SK-N-SH (cell line): ENCODE measurements around the gene SERPINB10. TPM values are rescaled to one million over a fixed set of nuclear protein-coding genes. Genes with fewer than 3 reads are reported as not detected.

Source experiments
- CTCF ChIA-PET: fragments of 300-600, 350-600 bp; formaldehyde crosslinking; extraction: SDS; loops from one replicate; lab custom pipeline; 2021; lab: Yijun Ruan, JAX
- POLR2A ChIA-PET: fragments of 350-600 bp; sonication (Branson Sonifier 250); formaldehyde crosslinking; extraction: SDS; loops from one replicate; lab custom pipeline; 2020; ENCODE audit warnings: antibody characterized with exemption, inconsistent platforms; lab: Yijun Ruan, JAX
- DNase-seq: peaks from one replicate; pipeline ENCODE4 v3.0.0; 2012
- H2AFZ ChIP-seq: fragments of 200-600 bp; sonication (generic); 2 replicates; pipeline ENCODE4 v1.8.1; 2016; ENCODE audit warnings: antibody characterized with exemption, mild to moderate bottlenecking, low read depth
- H3F3A ChIP-seq: fragments of 200-600 bp; sonication (generic); replicated peaks from 2 replicates; pipeline ENCODE3; 2016; ENCODE audit warnings: antibody characterized with exemption, mild to moderate bottlenecking; ENCODE audit not compliant: insufficient read depth
- H3K27ac ChIP-seq, 2 experiments: fragments of 200-500 bp in 1 of 2; fragments of 200-600 bp in 1 of 2; sonication (Bioruptor generic) in 1 of 2; sonication (generic), shearing (Covaris generic) in 1 of 2; 2 replicates each; pipeline versions ENCODE4 v1.5.1 to v1.6.1; 2014 to 2016; ENCODE audit warnings: low read depth in 2 of 2, inconsistent platforms in 1 of 2, low read length in 1 of 2, mild to moderate bottlenecking in 1 of 2, mixed read lengths in 1 of 2
- H3K27me3 ChIP-seq: fragments of 200-600 bp; sonication (generic), shearing (Covaris generic); 2 replicates; pipeline ENCODE4 v1.6.1; 2016; ENCODE audit warnings: mixed run types; ENCODE audit not compliant: insufficient read depth
- H3K36me3 ChIP-seq, 2 experiments: fragments of 200-500 bp in 1 of 2; fragments of 200-600 bp in 1 of 2; sonication (Bioruptor generic) in 1 of 2; sonication (generic) in 1 of 2; replicated peaks in 1 of 2; 2 replicates each; pipeline versions ENCODE3 to v1.5.1; 2014 to 2016; ENCODE audit warnings: low read length in 1 of 2, mild to moderate bottlenecking in 1 of 2; ENCODE audit not compliant: insufficient read depth in 2 of 2, control insufficient read depth in 1 of 2
- H3K4me1 ChIP-seq, 2 experiments: fragments of 200-500 bp in 1 of 2; fragments of 200-600 bp in 1 of 2; sonication (Bioruptor generic) in 1 of 2; sonication (generic), shearing (Covaris generic) in 1 of 2; 2 replicates each; pipeline versions ENCODE4 v1.5.1 to v1.6.1; 2014 to 2016; ENCODE audit warnings: low read depth in 1 of 2, low read length in 1 of 2, mixed run types in 1 of 2; ENCODE audit not compliant: insufficient read depth in 2 of 2, control insufficient read depth in 1 of 2
- H3K4me2 ChIP-seq: fragments of 200-600 bp; sonication (generic), shearing (Covaris generic); 2 replicates; pipeline ENCODE4 v1.6.1; 2017; ENCODE audit warnings: mixed run types
- H3K4me3 ChIP-seq, 2 experiments: fragments of 200-500 bp in 1 of 2; fragments of 200-600 bp in 1 of 2; sonication (Bioruptor generic) in 1 of 2; sonication (generic), shearing (Covaris generic) in 1 of 2; 2 replicates each; pipeline versions ENCODE4 v1.5.1 to v1.8.1; 2014 to 2016; ENCODE audit warnings: low read depth in 2 of 2, inconsistent platforms in 1 of 2, low read length in 1 of 2, mild to moderate bottlenecking in 1 of 2, mixed read lengths in 1 of 2, moderate library complexity in 1 of 2
- H3K79me2 ChIP-seq: fragments of 200-600 bp; sonication (generic); 2 replicates; pipeline ENCODE4 v1.8.1; 2017; ENCODE audit warnings: mild to moderate bottlenecking; ENCODE audit not compliant: insufficient read depth
- H3K9ac ChIP-seq: fragments of 200-600 bp; sonication (generic); 2 replicates; pipeline ENCODE4 v1.6.1; 2017; ENCODE audit warnings: mixed run types
- H3K9me2 ChIP-seq: fragments of 200-600 bp; sonication (generic); 2 replicates; pipeline ENCODE4 v1.6.1; 2017; ENCODE audit warnings: mixed run types
- H3K9me3 ChIP-seq: fragments of 200-600 bp; sonication (generic); 2 replicates; pipeline ENCODE4 v1.6.1; 2017; ENCODE audit warnings: mixed run types, mild to moderate bottlenecking, moderate library complexity
- H4K20me1 ChIP-seq: fragments of 200-600 bp; sonication (generic); 2 replicates; pipeline ENCODE4 v1.6.1; 2017; ENCODE audit warnings: mild to moderate bottlenecking, mixed run types; ENCODE audit not compliant: insufficient read depth
- CTCF ChIP-seq: fragments of 200-600 bp; sonication (generic); IDR thresholded peaks from 2 replicates; pipeline ENCODE4 v1.6.1; 2017; ENCODE audit warnings: antibody characterized with exemption, mild to moderate bottlenecking, moderate library complexity
- EP300 ChIP-seq, 2 experiments: IDR thresholded peaks; 2 replicates each; pipeline versions ENCODE4 v1.4.0 to v1.6.1; 2012; ENCODE audit warnings: borderline replicate concordance in 1 of 2, low read depth in 1 of 2, low read length in 1 of 2
- EZH2phosphoT487 ChIP-seq: fragments of 200-600 bp; sonication (generic); IDR thresholded peaks from 2 replicates; pipeline ENCODE4 v1.6.1; 2017; ENCODE audit warnings: low read depth, mixed run types, mild to moderate bottlenecking, antibody characterized with exemption, moderate library complexity, borderline replicate concordance
- FOSL2 ChIP-seq: IDR thresholded peaks from 2 replicates; pipeline ENCODE4 v1.4.0; 2012; ENCODE audit warnings: low read depth, mild to moderate bottlenecking, moderate library complexity, borderline replicate concordance
- GABPA ChIP-seq: IDR thresholded peaks from 2 replicates; pipeline ENCODE4 v1.4.0; 2012; ENCODE audit warnings: low read depth, mild to moderate bottlenecking
- GATA2 ChIP-seq: sonication (generic); formaldehyde crosslinking; IDR thresholded peaks from 2 replicates; pipeline ENCODE4 v1.5.0; 2020; ENCODE audit warnings: mild to moderate bottlenecking, missing genetic modification reagents
- MAX ChIP-seq: IDR thresholded peaks from 2 replicates; pipeline ENCODE4 v1.4.0; 2012; ENCODE audit warnings: low read depth
- NFIC ChIP-seq: IDR thresholded peaks from 2 replicates; pipeline ENCODE4 v1.4.0; 2012; ENCODE audit warnings: borderline replicate concordance
- RFX5 ChIP-seq: IDR thresholded peaks from 2 replicates; pipeline ENCODE4 v1.6.1; 2012; ENCODE audit warnings: mild to moderate bottlenecking, improper control_type of control experiment, low read length
- TAF1 ChIP-seq: IDR thresholded peaks from 2 replicates; pipeline ENCODE4 v1.6.1; 2012; ENCODE audit warnings: low read depth, mild to moderate bottlenecking, low read length, moderate library complexity, borderline replicate concordance
- TCF12 ChIP-seq: IDR thresholded peaks from 2 replicates; pipeline ENCODE4 v1.4.0; 2012
- TEAD4 ChIP-seq: IDR thresholded peaks from 2 replicates; pipeline ENCODE4 v1.4.0; 2012; ENCODE audit warnings: mild to moderate bottlenecking, borderline replicate concordance; ENCODE audit not compliant: insufficient read depth
- USF2 ChIP-seq: fragments of 150-350 bp; IDR thresholded peaks from 2 replicates; pipeline ENCODE4 v1.6.1; 2017; ENCODE audit warnings: antibody characterized with exemption, low read length, low read depth, borderline replicate concordance
- YY1 ChIP-seq: IDR thresholded peaks from 2 replicates; pipeline ENCODE4 v1.4.0; 2012; ENCODE audit warnings: low read depth, mild to moderate bottlenecking
- ZBTB33 ChIP-seq: IDR thresholded peaks from 2 replicates; pipeline ENCODE4 v1.4.0; 2012; ENCODE audit warnings: low read depth, borderline replicate concordance
- WGBS: methylation state at CpG from one replicate; pipeline ENCODE4 v1.1.6; 2017; ENCODE audit warnings: low lambda C conversion rate; 5-methylcytosine and 5-hydroxymethylcytosine counted together
- polyA plus RNA-seq, 3 experiments: library from polyadenylated mRNA; depleted of rRNA; stranded (reverse); fragments of >200 nt; gene quantifications; 2 replicates each; pipeline ENCODE4 v1.2.3, GENCODE V29; 2012
- TF ChIP-seq, protein P1 (sequence below): IDR thresholded peaks from 2 replicates; pipeline ENCODE4 v1.4.0; 2012; ENCODE audit warnings: low read depth, borderline replicate concordance
- TF ChIP-seq, protein P2 (sequence below): IDR thresholded peaks from 2 replicates; pipeline ENCODE4; 2012

Gene SERPINB10
- polyA plus RNA-seq, 1 of the 3 experiments (the other 2 are of a cell fraction): 0.10 TPM

DNA sequence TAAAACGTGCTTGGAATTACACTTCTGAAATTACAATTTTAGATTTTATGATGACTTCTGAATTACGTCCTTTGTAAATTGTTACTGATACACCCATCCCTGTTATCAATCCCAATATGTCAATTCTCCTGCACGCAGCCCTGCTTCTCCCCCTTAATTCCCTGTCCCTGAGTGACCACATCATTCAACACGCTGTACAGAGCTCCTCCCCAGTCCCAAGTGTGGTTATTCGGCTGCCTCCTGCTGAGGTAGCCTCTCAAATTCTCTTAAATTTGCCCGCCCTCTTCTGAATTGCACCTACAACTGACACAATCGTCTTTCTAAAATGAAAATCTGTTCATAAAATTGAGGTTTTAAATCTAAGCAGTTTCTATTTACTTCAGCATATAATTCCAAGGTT is 72.3 kb downstream of the SERPINB10 start:
- H2AFZ ChIP-seq: peak overlapping the region; percentile 81
- CTCF ChIA-PET: interaction anchor here (0.7 to 2.0 kb wide), 7 partner anchors 8 to 462 kb away, joined by 3 to 10 read pairs (median 6); no protein-coding TSS in a partner anchor
- no peaks in the 10 kb centered on the region for H3K27me3 ChIP-seq
- H3K9me2 ChIP-seq: no peaks in the 10 kb centered on the region
- no peak overlapping the region for H3K27ac ChIP-seq
- H3K4me1 ChIP-seq: no peaks in the 10 kb centered on the region; a peak in 2 of 4 replicates
- POLR2A ChIA-PET: no interaction called here
- H3F3A ChIP-seq: no peaks in the 10 kb centered on the region
- H3K79me2 ChIP-seq: peaks cover 4% of the 10 kb centered on the region
- no peak overlapping the region for H3K4me3 ChIP-seq
- H3K4me2 ChIP-seq: peak overlapping the region; percentile 38
- TF ChIP-seq FOSL2: no peak
- TF ChIP-seq CTCF: no peak
- no peak for TF ChIP-seq GATA2 (CRISPR knock-in tag)
- TF ChIP-seq RFX5: no peak
- TF ChIP-seq EZH2phosphoT487: no peak
- no peak for TF ChIP-seq ZBTB33
- no peak for TF ChIP-seq NFIC
- TF ChIP-seq GABPA: no peak
- no peak for TF ChIP-seq TEAD4
- no peak for TF ChIP-seq YY1
- TF ChIP-seq TAF1: no peak
- TF ChIP-seq, protein P1, sequence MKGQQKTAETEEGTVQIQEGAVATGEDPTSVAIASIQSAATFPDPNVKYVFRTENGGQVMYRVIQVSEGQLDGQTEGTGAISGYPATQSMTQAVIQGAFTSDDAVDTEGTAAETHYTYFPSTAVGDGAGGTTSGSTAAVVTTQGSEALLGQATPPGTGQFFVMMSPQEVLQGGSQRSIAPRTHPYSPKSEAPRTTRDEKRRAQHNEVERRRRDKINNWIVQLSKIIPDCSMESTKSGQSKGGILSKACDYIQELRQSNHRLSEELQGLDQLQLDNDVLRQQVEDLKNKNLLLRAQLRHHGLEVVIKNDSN: no peak
- TF ChIP-seq, protein P2, sequence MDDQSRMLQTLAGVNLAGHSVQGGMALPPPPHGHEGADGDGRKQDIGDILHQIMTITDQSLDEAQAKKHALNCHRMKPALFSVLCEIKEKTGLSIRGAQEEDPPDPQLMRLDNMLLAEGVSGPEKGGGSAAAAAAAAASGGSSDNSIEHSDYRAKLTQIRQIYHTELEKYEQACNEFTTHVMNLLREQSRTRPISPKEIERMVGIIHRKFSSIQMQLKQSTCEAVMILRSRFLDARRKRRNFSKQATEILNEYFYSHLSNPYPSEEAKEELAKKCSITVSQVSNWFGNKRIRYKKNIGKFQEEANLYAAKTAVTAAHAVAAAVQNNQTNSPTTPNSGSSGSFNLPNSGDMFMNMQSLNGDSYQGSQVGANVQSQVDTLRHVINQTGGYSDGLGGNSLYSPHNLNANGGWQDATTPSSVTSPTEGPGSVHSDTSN: no peak
- TF ChIP-seq TCF12: no peak
- TF ChIP-seq USF2: no peak
- TF ChIP-seq EP300 (IDR thresholded peaks at IDR 0.05; ENCODE audit: borderline replicate concordance in 1 of 2, low read depth in 1 of 2, low read length in 1 of 2): no peak
- TF ChIP-seq MAX: no peak
- TF ChIP-seq, all 33 proteins: peak for 0
- Histone ChIP-seq H3K9me3 (no peaks in the 10 kb centered on the region), H3K36me3 (no peaks in the 10 kb centered on the region), H3K9ac (no peak overlapping the region), H4K20me1 (no peaks in the 10 kb centered on the region)
- WGBS: 71% methylated on average over 7 of the region's 7 CpGs
- DNase-seq: no peak
